ENCODE results near the gene RAB11A. TPM values are rescaled to one million over a fixed set of nuclear protein-coding genes. Genes with fewer than 3 reads are reported as not detected.

The RAB11A gene
- total and polyA plus RNA-seq, 2 of the 13 experiments (the other 11 are each of a cell fraction or from before 2014, with no cell fraction given) = 161 to 162 TPM

DNA sequence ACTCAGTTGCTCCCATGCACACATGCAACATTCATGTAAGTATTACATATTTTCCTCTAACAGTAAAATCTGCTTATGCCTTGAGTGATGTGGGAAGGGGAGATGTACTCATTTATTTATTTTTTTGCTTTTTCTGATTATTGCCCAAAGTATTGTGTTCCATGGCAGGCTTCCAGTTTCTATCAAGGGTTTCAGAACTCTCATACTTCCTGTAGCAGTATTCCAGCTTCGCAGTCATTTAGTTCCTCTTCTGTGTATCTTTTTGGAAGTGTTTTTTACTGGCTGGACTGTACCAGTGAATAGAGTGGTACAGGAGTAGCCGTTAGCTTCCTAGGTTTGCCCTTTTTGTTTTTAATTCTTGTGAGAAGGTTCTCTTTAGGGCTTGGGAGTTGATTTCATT lies 26.9 kb downstream of the RAB11A start:
- in situ Hi-C loops (cut with HindIII; ENCODE audit: extremely low pct_ligation_motif_present, low pct_unique_long_range_greater_than_20kb) = no loop called here
- POLR2A ChIA-PET = no interaction called here
- BruUV-seq (replicated peaks) = no TSS peak

DNA sequence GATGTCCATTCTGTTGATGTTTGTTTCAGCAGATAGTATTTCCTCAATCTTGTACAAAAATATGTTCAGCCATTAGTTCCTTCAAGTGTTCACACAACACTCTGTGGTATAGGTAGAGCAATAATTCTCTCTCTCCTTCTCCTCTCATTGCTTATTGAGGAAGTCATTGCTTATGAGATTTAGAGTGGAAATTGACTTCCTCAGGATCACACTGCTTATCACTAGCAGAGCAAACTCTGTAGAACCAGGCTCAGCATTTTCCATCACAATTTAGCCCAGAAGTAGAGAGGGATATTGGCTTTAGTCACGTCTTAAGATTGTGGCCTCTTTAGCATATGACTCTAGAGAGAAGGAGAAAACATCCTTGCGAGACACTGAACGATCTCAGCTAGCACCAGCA lies 31.2 kb downstream of the RAB11A start:
- no peak overlapping the region for H3K4me3 ChIP-seq (replicated peaks in 1 of 3; ENCODE audit: insufficient read depth in 1 of 3, low read depth in 2 of 3, low read length in 3 of 3)
- H3K4me2 ChIP-seq (ENCODE audit: low read depth, low read length) = no peak overlapping the region
- in situ Hi-C loops (cut with HindIII; ENCODE audit: extremely low pct_ligation_motif_present, low pct_unique_long_range_greater_than_20kb) (no loop called here), intact Hi-C loops (cut with micrococcal nuclease; ENCODE audit: unreplicated experiment) (no loop called here)
- TF ChIP-seq RARG (CRISPR knock-in tag; IDR thresholded peaks at IDR 0.05; ENCODE audit: low read depth) (no peak), ZBTB7A (CRISPR knock-in tag; IDR thresholded peaks at IDR 0.05) (no peak), NR2F2 (IDR thresholded peaks at IDR 0.05; ENCODE audit: borderline replicate concordance, low read depth) (no peak)
- TF ChIP-seq, protein P1, sequence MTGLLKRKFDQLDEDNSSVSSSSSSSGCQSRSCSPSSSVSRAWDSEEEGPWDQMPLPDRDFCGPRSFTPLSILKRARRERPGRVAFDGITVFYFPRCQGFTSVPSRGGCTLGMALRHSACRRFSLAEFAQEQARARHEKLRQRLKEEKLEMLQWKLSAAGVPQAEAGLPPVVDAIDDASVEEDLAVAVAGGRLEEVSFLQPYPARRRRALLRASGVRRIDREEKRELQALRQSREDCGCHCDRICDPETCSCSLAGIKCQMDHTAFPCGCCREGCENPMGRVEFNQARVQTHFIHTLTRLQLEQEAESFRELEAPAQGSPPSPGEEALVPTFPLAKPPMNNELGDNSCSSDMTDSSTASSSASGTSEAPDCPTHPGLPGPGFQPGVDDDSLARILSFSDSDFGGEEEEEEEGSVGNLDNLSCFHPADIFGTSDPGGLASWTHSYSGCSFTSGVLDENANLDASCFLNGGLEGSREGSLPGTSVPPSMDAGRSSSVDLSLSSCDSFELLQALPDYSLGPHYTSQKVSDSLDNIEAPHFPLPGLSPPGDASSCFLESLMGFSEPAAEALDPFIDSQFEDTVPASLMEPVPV (CRISPR knock-in tag; IDR thresholded peaks at IDR 0.05) = no peak
- 98% methylated on average over 3 of the region's 3 CpGs for WGBS (ENCODE audit: low lambda C conversion rate)
- ATAC-seq = no peak
- no peak for FAIRE-seq
- H3K79me2 ChIP-seq (ENCODE audit: insufficient read depth, low read length) = no peaks in the 10 kb centered on the region
- H3K36me3 ChIP-seq (replicated peaks in 1 of 2; ENCODE audit: control insufficient read depth in 1 of 2, insufficient read depth in 2 of 2, low read length in 2 of 2) = peaks cover 5 to 26% of the 10 kb centered on the region in 2 experiments
- DNase-seq (ENCODE audit: low spot score) = no peak
- no peak overlapping the region for H2AFZ ChIP-seq (ENCODE audit: low read length)
- no peaks in the 10 kb centered on the region for H4K20me1 ChIP-seq (ENCODE audit: insufficient read depth, low read length)
- peaks cover 27% of the 10 kb centered on the region for H3K4me1 ChIP-seq (ENCODE audit: insufficient read depth, low read length)
- no TSS peak for BruUV-seq (replicated peaks)
- H3K9me3 ChIP-seq (ENCODE audit: low read length) = no peaks in the 10 kb centered on the region
- H3K27ac ChIP-seq (ENCODE audit: extremely low read length, insufficient read depth, low read length) = no peak overlapping the region
- ChIA-PET CTCF (ENCODE audit: low intra/inter-chr PET ratio, low total read pairs) (no interaction called here), POLR2A (no interaction called here)
- no peaks in the 10 kb centered on the region for H3K27me3 ChIP-seq (ENCODE audit: control insufficient read depth in 1 of 2, insufficient read depth in 2 of 2, low read length in 2 of 2)
- H3K9ac ChIP-seq (ENCODE audit: insufficient read depth, low read depth, low read length) = no peak overlapping the region

More for the DNA sequence above, 26.9 kb downstream of the RAB11A start:
- no peaks in the 10 kb centered on the region; the same call in 1 of the 2 replicates for H3K4me1 ChIP-seq (ENCODE audit: insufficient read depth, low read length)
- FAIRE-seq (no peak), DNase-seq (ENCODE audit: low spot score) (no peak), ATAC-seq (no peak)
- intact Hi-C loops (cut with micrococcal nuclease; ENCODE audit: unreplicated experiment) = no loop called here
- no peaks in the 10 kb centered on the region for H3K27me3 ChIP-seq (ENCODE audit: control insufficient read depth in 1 of 2, insufficient read depth in 2 of 2, low read length in 2 of 2)
- H4K20me1 ChIP-seq (ENCODE audit: insufficient read depth, low read length) = no peaks in the 10 kb centered on the region; the same call in 1 of the 2 replicates
- no peak overlapping the region for H2AFZ ChIP-seq (ENCODE audit: low read length)
- no peaks in the 10 kb centered on the region for H3K79me2 ChIP-seq (ENCODE audit: insufficient read depth, low read length)
- H3K4me2 ChIP-seq (ENCODE audit: low read depth, low read length) = no peak overlapping the region
- peaks cover 8 to 29% of the 10 kb centered on the region in 2 experiments for H3K36me3 ChIP-seq (replicated peaks in 1 of 2; ENCODE audit: control insufficient read depth in 1 of 2, insufficient read depth in 2 of 2, low read length in 2 of 2)
- 97% methylated on average over 2 of the region's 2 CpGs for WGBS (ENCODE audit: low lambda C conversion rate)
- H3K4me3 ChIP-seq (replicated peaks in 1 of 3; ENCODE audit: insufficient read depth in 1 of 3, low read depth in 2 of 3, low read length in 3 of 3) = no peak overlapping the region
- H3K9me3 ChIP-seq (ENCODE audit: low read length) = no peaks in the 10 kb centered on the region
- no peak overlapping the region for H3K27ac ChIP-seq (ENCODE audit: extremely low read length, insufficient read depth, low read length)
- CTCF ChIA-PET (ENCODE audit: low intra/inter-chr PET ratio, low total read pairs) = no interaction called here
- no peak overlapping the region for H3K9ac ChIP-seq (ENCODE audit: insufficient read depth, low read depth, low read length)
- TF ChIP-seq ADNP (CRISPR knock-in tag; IDR thresholded peaks at IDR 0.05) (no peak), ZNF660 (CRISPR knock-in tag; IDR thresholded peaks at IDR 0.05; ENCODE audit: borderline replicate concordance, low read depth) (no peak), PAWR (CRISPR knock-in tag; IDR thresholded peaks at IDR 0.05; ENCODE audit: borderline replicate concordance) (no peak), ZNF674 (CRISPR knock-in tag; IDR thresholded peaks at IDR 0.05; ENCODE audit: low read depth) (no peak), KDM3A (CRISPR knock-in tag; IDR thresholded peaks at IDR 0.05; ENCODE audit: low read depth) (no peak), FOXK2 (IDR thresholded peaks at IDR 0.05) (no peak), TMF1 (CRISPR knock-in tag; IDR thresholded peaks at IDR 0.05; ENCODE audit: low read depth) (no peak), POLR2AphosphoS5 (IDR thresholded peaks at IDR 0.05; ENCODE audit: low read depth, low read length) (no peak), HNRNPUL1 (IDR thresholded peaks at IDR 0.05; ENCODE audit: low read depth, low read length) (no peak), NAIF1 (CRISPR knock-in tag; IDR thresholded peaks at IDR 0.05; ENCODE audit: borderline replicate concordance) (no peak), WIZ (CRISPR knock-in tag; IDR thresholded peaks at IDR 0.05) (no peak)
- TF ChIP-seq, protein P2, sequence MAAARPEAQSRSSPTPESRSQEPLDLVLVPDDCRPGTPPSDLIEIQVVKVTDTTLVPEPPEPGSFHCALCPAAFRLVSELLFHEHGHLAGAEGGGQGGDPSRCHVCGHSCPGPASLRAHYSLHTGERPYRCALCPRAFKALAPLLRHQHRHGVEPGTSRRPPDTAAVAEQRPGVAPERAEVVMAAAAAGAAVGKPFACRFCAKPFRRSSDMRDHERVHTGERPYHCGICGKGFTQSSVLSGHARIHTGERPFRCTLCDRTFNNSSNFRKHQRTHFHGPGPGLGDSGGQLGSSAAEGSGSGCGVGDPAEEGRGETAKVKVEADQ (CRISPR knock-in tag; IDR thresholded peaks at IDR 0.05; ENCODE audit: borderline replicate concordance) = no peak

Data from HepG2 (cell line).